Smooth muscle cell (in vitro differentiated cells): Measurements from ENCODE around the gene PDE4D. TPM values are rescaled to one million over a fixed set of nuclear protein-coding genes. Genes with fewer than 3 reads are reported as not detected.

ENCODE experiments used
- DNase-seq: peaks from one replicate; lab custom pipeline; 2025; ENCODE audit not compliant: unreplicated experiment; lab: John Stamatoyannopoulos, UW
- H2AFZ ChIP-seq: fragments of 200-600 bp; sonication (generic); 2 replicates; pipeline ENCODE4 v1.6.0; 2016; ENCODE audit warnings: antibody characterized with exemption, low read depth, mild to moderate bottlenecking
- H3F3A ChIP-seq: fragments of 200-600 bp; sonication (generic); 2 replicates; pipeline ENCODE4 v1.6.0; 2017; ENCODE audit warnings: antibody characterized with exemption, low read depth
- H3K27ac ChIP-seq: fragments of 200-600 bp; sonication (generic); 2 replicates; pipeline ENCODE4 v1.5.1; 2016; ENCODE audit warnings: low read depth, mild to moderate bottlenecking
- H3K27me3 ChIP-seq: fragments of 200-600 bp; sonication (generic); 2 replicates; pipeline ENCODE4 v1.6.1; 2016; ENCODE audit warnings: low read depth, mild to moderate bottlenecking
- H3K36me3 ChIP-seq: fragments of 200-600 bp; sonication (generic); 2 replicates; pipeline ENCODE4 v1.5.1; 2016; ENCODE audit warnings: low read depth
- H3K4me1 ChIP-seq: fragments of 200-600 bp; sonication (generic); 2 replicates; pipeline ENCODE4 v1.5.1; 2016; ENCODE audit warnings: low read depth
- H3K4me2 ChIP-seq: fragments of 200-600 bp; sonication (generic); 2 replicates; pipeline ENCODE4 v1.6.0; 2016; ENCODE audit warnings: mild to moderate bottlenecking
- H3K4me3 ChIP-seq: fragments of 200-600 bp; sonication (generic); 2 replicates; pipeline ENCODE4 v1.5.1; 2016; ENCODE audit warnings: mild to moderate bottlenecking
- H3K79me2 ChIP-seq: fragments of 200-600 bp; sonication (generic); 2 replicates; pipeline ENCODE4 v1.6.0; 2016; ENCODE audit warnings: low read depth, mild to moderate bottlenecking
- H3K9ac ChIP-seq: fragments of 200-600 bp; sonication (generic); 2 replicates; pipeline ENCODE4 v1.6.0; 2016; ENCODE audit warnings: low read depth
- H3K9me3 ChIP-seq: fragments of 200-600 bp; sonication (generic); replicated peaks from 2 replicates; pipeline ENCODE4 v1.5.1; 2016; ENCODE audit warnings: low read depth
- H4K20me1 ChIP-seq: fragments of 200-600 bp; sonication (generic); 2 replicates; pipeline ENCODE4 v1.6.0; 2016; ENCODE audit warnings: low read depth
- CTCF ChIP-seq: fragments of 200-600 bp; sonication (generic); IDR thresholded peaks from 2 replicates; pipeline ENCODE4 v1.5.1; 2017; ENCODE audit warnings: borderline replicate concordance, mild to moderate bottlenecking, antibody characterized with exemption; ENCODE audit not compliant: insufficient read depth, poor library complexity, severe bottlenecking
- WGBS: methylation state at CpG from one replicate; pipeline ENCODE4 v1.1.7; 2016; ENCODE audit warnings: low lambda C conversion rate; 5-methylcytosine and 5-hydroxymethylcytosine counted together
- polyA plus RNA-seq: library from polyadenylated mRNA; unstranded; fragments of >200 nt; fragmentation: Nextera tagmentation; extraction: Ambion mirVana; gene quantifications from 2 replicates; pipeline ENCODE4 v1.2.1, GENCODE V29; 2016
- total RNA-seq: library from RNA; depleted of rRNA; stranded (reverse); fragments of >200 nt; gene quantifications from 2 replicates; pipeline ENCODE4 v1.2.3, GENCODE V29; 2014

Gene PDE4D
- total and polyA plus RNA-seq, 2 experiments from 2014 or later, result 16.4 to 61.0 TPM

DNA sequence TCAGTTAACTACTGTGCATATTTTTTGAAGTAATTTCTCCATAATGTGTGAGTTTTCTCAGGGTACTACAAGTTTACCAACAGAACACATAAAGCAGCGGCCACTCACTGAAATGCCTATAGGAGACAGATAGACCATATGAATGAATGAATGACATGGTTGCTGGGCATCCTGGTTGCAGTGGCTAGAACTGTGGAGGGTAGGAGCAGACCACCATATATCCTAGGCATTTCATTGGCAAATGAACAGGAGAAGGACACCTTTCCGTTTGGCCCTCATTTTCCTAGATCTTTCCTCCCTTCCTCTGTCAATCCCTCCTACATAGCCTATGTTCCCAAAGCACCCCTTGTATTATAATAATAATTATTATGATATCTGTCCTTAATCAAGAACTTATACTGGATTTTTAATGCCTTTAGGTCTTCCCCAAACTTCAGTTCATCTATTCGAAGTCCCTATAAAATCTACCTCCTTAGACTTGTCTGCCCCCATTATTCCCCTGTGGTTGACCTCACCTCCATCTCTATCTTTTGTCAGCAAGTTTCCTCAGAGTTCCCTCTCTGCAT is 838.5 kb downstream of the PDE4D start:
- DNase-seq, result no peak
- Histone ChIP-seq H3K9ac (no peak overlapping the region), H3F3A (no peaks in the 10 kb centered on the region), H4K20me1 (no peaks in the 10 kb centered on the region), H3K27me3 (no peaks in the 10 kb centered on the region), H3K9me3 (no peaks in the 10 kb centered on the region), H3K79me2 (no peaks in the 10 kb centered on the region), H3K4me1 (peaks cover 4% of the 10 kb centered on the region), H3K36me3 (no peaks in the 10 kb centered on the region), H3K4me3 (no peak overlapping the region), H3K4me2 (no peak overlapping the region), H3K27ac (no peak overlapping the region), H2AFZ (no peak overlapping the region)
- TF ChIP-seq CTCF, result no peak
- WGBS, result 95% methylated on average over 3 of the region's 3 CpGs

GRCh38 chr5:59051951-59052350 is 841.6 kb downstream of the PDE4D start:
- no peaks in the 10 kb centered on the region for H4K20me1 ChIP-seq
- no peak overlapping the region for H3K27ac ChIP-seq
- H3K4me1 ChIP-seq, result no peaks in the 10 kb centered on the region
- no peak overlapping the region for H3K9ac ChIP-seq
- no peaks in the 10 kb centered on the region for H3K9me3 ChIP-seq
- no peak for TF ChIP-seq CTCF
- H3K27me3 ChIP-seq, result no peaks in the 10 kb centered on the region
- H3F3A ChIP-seq, result no peaks in the 10 kb centered on the region
- DNase-seq, result no peak
- WGBS, result 87% methylated on average over 3 of the region's 3 CpGs
- H3K79me2 ChIP-seq, result no peaks in the 10 kb centered on the region
- no peak overlapping the region for H3K4me2 ChIP-seq
- no peaks in the 10 kb centered on the region for H3K36me3 ChIP-seq
- H3K4me3 ChIP-seq, result no peak overlapping the region
- H2AFZ ChIP-seq, result no peak overlapping the region

GRCh38 chr5:59049095-59049494 is 844.4 kb downstream of the PDE4D start:
- no peak overlapping the region for H3K4me3 ChIP-seq
- no peak for TF ChIP-seq CTCF
- 56% methylated on average over 2 of the region's 2 CpGs for WGBS
- DNase-seq, result no peak
- no peaks in the 10 kb centered on the region for H4K20me1 ChIP-seq
- no peak overlapping the region for H3K27ac ChIP-seq
- H3K79me2 ChIP-seq, result no peaks in the 10 kb centered on the region
- no peaks in the 10 kb centered on the region for H3K9me3 ChIP-seq
- no peak overlapping the region for H3K4me2 ChIP-seq
- no peaks in the 10 kb centered on the region for H3K4me1 ChIP-seq
- H2AFZ ChIP-seq, result no peak overlapping the region
- no peaks in the 10 kb centered on the region for H3K36me3 ChIP-seq
- no peaks in the 10 kb centered on the region for H3K27me3 ChIP-seq
- H3K9ac ChIP-seq, result no peak overlapping the region
- H3F3A ChIP-seq, result no peaks in the 10 kb centered on the region

DNA sequence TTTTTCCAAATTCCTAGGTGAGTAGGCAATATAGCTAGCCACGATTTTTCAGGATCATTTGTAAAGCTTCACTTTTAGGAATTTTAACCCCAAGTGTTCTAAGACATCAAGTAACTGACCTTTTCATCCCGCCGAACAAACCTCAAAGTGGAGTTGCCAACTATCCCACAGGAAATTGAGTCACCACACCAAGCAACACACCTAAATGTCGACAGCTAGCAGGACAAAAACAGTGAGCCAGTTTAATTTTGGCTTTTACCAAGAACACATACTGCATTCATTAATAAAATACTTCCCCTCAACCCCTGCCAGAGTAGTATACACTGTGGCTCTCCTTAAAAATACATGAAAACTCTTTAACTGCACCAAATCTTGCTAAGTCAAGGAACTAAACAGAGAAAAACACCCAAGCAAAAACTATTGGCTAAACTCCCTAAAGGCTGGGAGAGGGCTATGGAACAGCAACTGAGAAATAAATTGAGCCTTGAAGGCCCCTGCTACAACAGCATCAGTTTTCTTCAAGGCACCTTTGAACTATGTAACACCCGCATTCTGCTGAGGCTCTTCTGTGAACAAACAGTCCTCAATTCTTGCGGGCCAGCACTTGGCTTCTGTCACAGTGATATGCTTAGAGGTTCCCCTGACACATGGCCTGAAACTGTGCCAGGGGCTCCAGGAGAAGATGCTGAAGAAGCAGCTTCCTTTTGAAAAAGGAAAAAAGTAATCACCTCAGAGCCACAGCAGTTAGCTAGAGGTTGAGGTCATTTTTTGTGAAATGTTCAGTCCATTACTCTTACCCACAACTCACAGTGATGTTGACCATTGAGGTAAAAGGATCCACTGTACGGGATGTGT is 851.1 kb downstream of the PDE4D start:
- Histone ChIP-seq H3K27me3 (no peaks in the 10 kb centered on the region), H3K4me1 (no peaks in the 10 kb centered on the region), H3K4me2 (peak overlapping the region; percentile 8), H3K79me2 (peaks cover 18% of the 10 kb centered on the region), H4K20me1 (no peaks in the 10 kb centered on the region), H3K4me3 (no peak overlapping the region), H3K36me3 (no peaks in the 10 kb centered on the region), H3K9ac (no peak overlapping the region), H3F3A (peaks cover 4% of the 10 kb centered on the region), H3K27ac (peak overlapping the region; percentile 58), H3K9me3 (no peaks in the 10 kb centered on the region), H2AFZ (no peak overlapping the region)
- DNase-seq, result no peak
- no peak for TF ChIP-seq CTCF
- 57% methylated on average over 7 of the region's 7 CpGs for WGBS
